Measurements from ENCODE around the gene UVSSA. TPM values are rescaled to one million over a fixed set of nuclear protein-coding genes. Genes with fewer than 3 reads are reported as not detected.

UVSSA gene, protein sequence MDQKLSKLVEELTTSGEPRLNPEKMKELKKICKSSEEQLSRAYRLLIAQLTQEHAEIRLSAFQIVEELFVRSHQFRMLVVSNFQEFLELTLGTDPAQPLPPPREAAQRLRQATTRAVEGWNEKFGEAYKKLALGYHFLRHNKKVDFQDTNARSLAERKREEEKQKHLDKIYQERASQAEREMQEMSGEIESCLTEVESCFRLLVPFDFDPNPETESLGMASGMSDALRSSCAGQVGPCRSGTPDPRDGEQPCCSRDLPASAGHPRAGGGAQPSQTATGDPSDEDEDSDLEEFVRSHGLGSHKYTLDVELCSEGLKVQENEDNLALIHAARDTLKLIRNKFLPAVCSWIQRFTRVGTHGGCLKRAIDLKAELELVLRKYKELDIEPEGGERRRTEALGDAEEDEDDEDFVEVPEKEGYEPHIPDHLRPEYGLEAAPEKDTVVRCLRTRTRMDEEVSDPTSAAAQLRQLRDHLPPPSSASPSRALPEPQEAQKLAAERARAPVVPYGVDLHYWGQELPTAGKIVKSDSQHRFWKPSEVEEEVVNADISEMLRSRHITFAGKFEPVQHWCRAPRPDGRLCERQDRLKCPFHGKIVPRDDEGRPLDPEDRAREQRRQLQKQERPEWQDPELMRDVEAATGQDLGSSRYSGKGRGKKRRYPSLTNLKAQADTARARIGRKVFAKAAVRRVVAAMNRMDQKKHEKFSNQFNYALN
- total RNA-seq (2022; extraction: Qiagen RNA extraction; ENCODE audit: low read depth) = 3.2 to 5.7 TPM (median 5.0 TPM) in 5 replicates

DNA sequence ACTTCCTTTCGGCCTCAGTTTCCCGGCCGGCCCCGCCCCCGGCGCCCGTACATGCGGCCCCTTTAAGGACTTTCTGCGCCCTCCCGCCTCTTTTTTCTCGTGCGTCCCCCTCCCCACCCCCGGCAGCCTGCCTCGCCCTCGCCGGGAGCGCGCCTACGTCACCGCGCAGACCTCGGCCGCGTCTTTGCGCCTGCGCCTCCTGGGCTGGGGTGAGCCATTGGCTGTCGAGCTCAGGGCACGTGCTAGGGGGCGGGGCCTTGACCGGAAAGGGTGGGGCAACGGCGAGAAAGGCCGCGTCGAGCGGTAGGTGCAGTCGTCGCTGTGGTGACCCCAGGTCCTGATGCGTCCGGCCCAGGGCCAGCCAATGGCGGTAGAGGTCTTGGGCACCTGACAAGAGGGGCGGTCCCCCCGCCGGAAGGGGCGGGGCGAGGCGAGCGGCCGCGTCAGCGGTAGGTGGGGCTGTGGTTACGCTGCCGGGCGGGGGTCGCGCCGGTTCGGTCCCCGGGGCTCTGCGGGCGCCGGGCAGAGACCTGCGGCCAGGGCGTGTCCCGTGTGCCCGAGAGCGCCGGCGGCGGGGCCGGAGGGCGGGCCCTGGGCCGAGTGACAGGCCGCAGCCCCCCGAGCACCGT, at the start of gene UVSSA:
Gene UVSSA, plus strand, starts transcription at position 428 of the 629 bp plus-strand sequence. CDS start 884 bp downstream, outside the sequence.

DNA sequence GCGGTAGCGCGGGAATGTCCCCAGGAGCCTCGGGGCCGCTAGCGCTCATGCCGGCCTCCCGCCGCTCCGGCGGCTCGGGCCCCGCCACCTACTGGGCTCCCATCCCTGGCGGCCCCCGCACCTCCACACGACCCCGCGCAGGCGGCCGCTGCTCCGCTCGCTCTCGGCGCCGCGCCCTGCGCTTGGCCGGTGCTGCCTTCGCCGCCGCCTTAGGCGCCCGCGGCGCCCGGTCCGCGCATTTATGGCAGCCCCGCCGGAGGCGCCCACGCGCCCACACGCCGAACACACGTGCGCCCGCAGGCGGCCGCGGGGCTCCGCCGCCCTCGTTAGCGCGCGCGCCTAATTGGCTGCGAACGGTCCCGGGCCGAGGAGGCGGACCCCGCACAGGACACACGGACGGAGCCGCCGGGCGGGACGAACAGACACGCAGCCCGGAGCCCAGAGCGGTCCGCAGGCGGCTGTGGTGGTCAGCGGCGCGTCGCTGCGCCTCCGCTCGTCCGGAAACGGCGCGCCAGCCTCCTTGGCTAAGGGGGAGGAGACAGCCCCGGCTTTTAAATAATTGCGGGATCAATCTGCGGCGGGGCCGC, 59.5 kb downstream of the UVSSA start, which contains the start of gene NKX1-1:
Gene NKX1-1, minus strand, starts transcription at position 49 of the 587 bp plus-strand sequence. Its CDS starts 0 bp downstream, at position 49.

Other genes starting within 250 kb of the UVSSA start
- gene RNF212, start 233.6 kb upstream of the UVSSA start, total RNA-seq (2022; extraction: Qiagen RNA extraction; ENCODE audit: low read depth) = 1.5 to 2.5 TPM (median 1.7 TPM) in 5 replicates
- gene SPON2, start 174.6 kb upstream of the UVSSA start, total RNA-seq (2022; extraction: Qiagen RNA extraction; ENCODE audit: low read depth) = 0.13 to 0.69 TPM (median 0.34 TPM) in 4 of 5 replicates, not detected in the other
- 56.7 to 97.3 TPM (median 85.7 TPM) in 5 replicates for gene CTBP1, start 98.1 kb upstream of the UVSSA start, total RNA-seq (2022; extraction: Qiagen RNA extraction; ENCODE audit: low read depth)
- 48.8 to 68.1 TPM (median 64.7 TPM) in 5 replicates for gene MAEA, start 57.3 kb upstream of the UVSSA start, total RNA-seq (2022; extraction: Qiagen RNA extraction; ENCODE audit: low read depth)
- gene NKX1-1, start 59.2 kb downstream of the UVSSA start, total RNA-seq (2022; extraction: Qiagen RNA extraction; ENCODE audit: low read depth) = not detected in 5 replicates